Stimulated activated CD8-positive, alpha-beta memory T cell treated with anti-CD3 and anti-CD28 coated beads, Interleukin-4, amount 100 ng/mL, for 48 hours (primary cell): ENCODE data around the gene ZNF469.

Experiments
- DNase-seq: peaks from one replicate; pipeline ENCODE4 v3.0.0-alpha.2; 2020

The ZNF469 gene

GRCh38 chr16:88363239-88363891 is 19.4 kb upstream of the ZNF469 start:
- no peak for DNase-seq

GRCh38 chr16:88365244-88365865 is 17.4 kb upstream of the ZNF469 start:
- no peak for DNase-seq

- no peak for DNase-seq
Observed at GRCh38 chr16:88366032-88366703, 16.6 kb upstream of the ZNF469 start.

GRCh38 chr16:88366704-88367047 is 16.1 kb upstream of the ZNF469 start:
- DNase-seq: no peak

GRCh38 chr16:88367560-88367959 is 15.2 kb upstream of the ZNF469 start:
- DNase-seq: no peak

- no peak for DNase-seq
Observed at GRCh38 chr16:88368036-88368435, 14.7 kb upstream of the ZNF469 start.

- no peak for DNase-seq
Observed at GRCh38 chr16:88368994-88369393, 13.8 kb upstream of the ZNF469 start.

- DNase-seq: no peak
Observed at GRCh38 chr16:88369447-88370008, 13.2 kb upstream of the ZNF469 start.

GRCh38 chr16:88370365-88370764 is 12.4 kb upstream of the ZNF469 start:
- no peak for DNase-seq

GRCh38 chr16:88372522-88372921 is 10.2 kb upstream of the ZNF469 start:
- no peak for DNase-seq

GRCh38 chr16:88373211-88373610 is 9.5 kb upstream of the ZNF469 start:
- no peak for DNase-seq

- no peak for DNase-seq
Observed at GRCh38 chr16:88373927-88374492, 8.7 kb upstream of the ZNF469 start.

- DNase-seq: no peak
Observed at GRCh38 chr16:88374736-88375135, 8.0 kb upstream of the ZNF469 start.

- DNase-seq: no peak
Observed at GRCh38 chr16:88375236-88375975, 7.4 kb upstream of the ZNF469 start.

GRCh38 chr16:88375996-88376834 is 6.5 kb upstream of the ZNF469 start:
- no peak for DNase-seq

GRCh38 chr16:88376835-88377726 is 5.7 kb upstream of the ZNF469 start:
- no peak for DNase-seq

- no peak for DNase-seq
Observed at GRCh38 chr16:88377961-88378360, 4.8 kb upstream of the ZNF469 start.

GRCh38 chr16:88378401-88378800 is 4.4 kb upstream of the ZNF469 start:
- DNase-seq: no peak

- no peak for DNase-seq
Observed at GRCh38 chr16:88378836-88379693, 3.7 kb upstream of the ZNF469 start.

GRCh38 chr16:88379694-88380040 is 3.1 kb upstream of the ZNF469 start:
- no peak for DNase-seq
